Breast epithelium (tissue), 4 donors: ENCODE results near the gene ATP6V1C2. TPM values are rescaled to one million over a fixed set of nuclear protein-coding genes. Genes with fewer than 3 reads are reported as not detected.

ENCODE experiments used
- DNase-seq, 2 donors: peaks; one replicate each; pipeline ENCODE4 v3.0.0-alpha.2; 2019; ENCODE audit warnings: low spot score in 2 of 2
- H3K27ac ChIP-seq, 2 donors: fragments of 200-600 bp; sonication (generic) in 1 of 2; one replicate each; pipeline ENCODE4 v1.5.1; 2016 to 2019; ENCODE audit warnings: mild to moderate bottlenecking in 1 of 2
- H3K27me3 ChIP-seq, 2 donors: fragments of 200-600 bp; sonication (generic) in 1 of 2; one replicate each; pipeline versions ENCODE4 v1.5.1 to v1.6.0; 2017 to 2019; ENCODE audit warnings: control low read depth in 1 of 2, mild to moderate bottlenecking in 1 of 2
- H3K36me3 ChIP-seq: fragments of 200-600 bp; one replicate; pipeline ENCODE4 v1.5.1; 2019
- H3K4me1 ChIP-seq, 2 donors: fragments of 200-600 bp; sonication (generic); one replicate each; pipeline ENCODE4 v1.5.1; 2016 to 2019; ENCODE audit warnings: control low read depth in 1 of 2
- H3K4me3 ChIP-seq, 3 donors: fragments of 200-600 bp; sonication (generic); 1 replicate in 2 of 3; 2 replicates in 1 of 3; pipeline ENCODE4 v1.5.1; 2016 to 2019; ENCODE audit warnings: mild to moderate bottlenecking in 3 of 3, moderate library complexity in 2 of 3
- H3K9me3 ChIP-seq, 2 donors: fragments of 200-600 bp; sonication (generic) in 1 of 2; one replicate each; pipeline ENCODE4 v1.5.1; 2016 to 2019; ENCODE audit warnings: control low read depth in 1 of 2
- CTCF ChIP-seq, 3 donors: fragments of 450-650 bp; IDR thresholded peaks; one replicate each; pipeline ENCODE4 v1.5.1; 2016 to 2017; ENCODE audit warnings: antibody characterized with exemption in 3 of 3, mild to moderate bottlenecking in 3 of 3, moderate library complexity in 3 of 3
- POLR2A ChIP-seq: fragments of 450-650 bp; IDR thresholded peaks from one replicate; pipeline ENCODE4 v1.6.1; 2016; ENCODE audit warnings: antibody characterized with exemption, mild to moderate bottlenecking, moderate library complexity
- POLR2AphosphoS5 ChIP-seq, 3 donors: sonication (generic); formaldehyde crosslinking; IDR thresholded peaks; one replicate each; pipeline ENCODE4 v1.6.1; 2017; ENCODE audit warnings: antibody characterized with exemption in 3 of 3
- intact Hi-C: fragments of 100-400 bp; cut with DNase I; formaldehyde crosslinking; loops from one replicate; pipeline ENCODE4 v1.15.1; 2023; ENCODE audit warnings: low total_unique reads
- total RNA-seq, 3 donors: library from RNA; depleted of rRNA; stranded (reverse); fragments of >200 nt; gene quantifications; one replicate each; pipeline ENCODE4 v1.1.0, GENCODE V29; 2016

The ATP6V1C2 gene
- total RNA-seq, 3 donors from 2014 or later = 0.16 to 18.7 (median 0.66) TPM

- DNase-seq = no peak
- H3K36me3 ChIP-seq = no peaks in the 10 kb centered on the region
- TF ChIP-seq POLR2AphosphoS5 (IDR thresholded peaks at IDR 0.05) = no peak
- TF ChIP-seq POLR2A = no peak
- TF ChIP-seq CTCF (IDR thresholded peaks at IDR 0.05) = no peak
- H3K4me3 ChIP-seq = no peak overlapping the region
- intact Hi-C loops = no loop called here
- H3K4me1 ChIP-seq = no peaks in the 10 kb centered on the region
- H3K27ac ChIP-seq = no peak overlapping the region
- no peaks in the 10 kb centered on the region for H3K9me3 ChIP-seq
- no peaks in the 10 kb centered on the region for H3K27me3 ChIP-seq
Observed at GRCh38 chr2:10741139-10741538, 19.7 kb downstream of the ATP6V1C2 start.

- DNase-seq = no peak
- Histone ChIP-seq H3K4me3 (no peak overlapping the region), H3K36me3 (no peaks in the 10 kb centered on the region), H3K27me3 (no peaks in the 10 kb centered on the region), H3K27ac (no peak overlapping the region), H3K4me1 (no peaks in the 10 kb centered on the region), H3K9me3 (no peaks in the 10 kb centered on the region)
- intact Hi-C loops = no loop called here
- TF ChIP-seq POLR2AphosphoS5 (IDR thresholded peaks at IDR 0.05) (no peak), POLR2A (no peak), CTCF (IDR thresholded peaks at IDR 0.05) (no peak)
Observed at GRCh38 chr2:10742666-10743065, 21.2 kb downstream of the ATP6V1C2 start.

- Histone ChIP-seq H3K4me1 (no peaks in the 10 kb centered on the region), H3K36me3 (no peaks in the 10 kb centered on the region), H3K9me3 (no peaks in the 10 kb centered on the region), H3K27ac (no peak overlapping the region), H3K27me3 (no peaks in the 10 kb centered on the region), H3K4me3 (no peak overlapping the region)
- TF ChIP-seq POLR2A (no peak), CTCF (IDR thresholded peaks at IDR 0.05) (no peak), POLR2AphosphoS5 (IDR thresholded peaks at IDR 0.05) (no peak)
- no peak for DNase-seq
- intact Hi-C loops = no loop called here
Observed at GRCh38 chr2:10750610-10751009, 29.2 kb downstream of the ATP6V1C2 start.

GRCh38 chr2:10752236-10752635 lies 30.8 kb downstream of the ATP6V1C2 start:
- TF ChIP-seq POLR2A = no peak
- TF ChIP-seq POLR2AphosphoS5 (IDR thresholded peaks at IDR 0.05) = no peak
- TF ChIP-seq CTCF (IDR thresholded peaks at IDR 0.05) = no peak

GRCh38 chr2:10753156-10753555 lies 31.7 kb downstream of the ATP6V1C2 start:
- no peak for DNase-seq
- Histone ChIP-seq H3K27me3 (no peaks in the 10 kb centered on the region), H3K9me3 (no peaks in the 10 kb centered on the region), H3K36me3 (no peaks in the 10 kb centered on the region), H3K4me1 (no peaks in the 10 kb centered on the region), H3K4me3 (no peak overlapping the region), H3K27ac (no peak overlapping the region)
- intact Hi-C loops = no loop called here
- no peak for TF ChIP-seq CTCF (IDR thresholded peaks at IDR 0.05)
- TF ChIP-seq POLR2AphosphoS5 (IDR thresholded peaks at IDR 0.05) = no peak
- no peak for TF ChIP-seq POLR2A

More at GRCh38 chr2:10752236-10752635, 30.8 kb downstream of the ATP6V1C2 start:
- Histone ChIP-seq H3K4me3 (no peak overlapping the region), H3K27me3 (no peaks in the 10 kb centered on the region), H3K9me3 (no peaks in the 10 kb centered on the region), H3K27ac (no peak overlapping the region), H3K36me3 (no peaks in the 10 kb centered on the region), H3K4me1 (no peaks in the 10 kb centered on the region)
- intact Hi-C loops = no loop called here
- no peak for DNase-seq
